Kidney tubule cell (primary cell): Measurements from ENCODE around the gene HIP1.
A peak's percentile ranks its signal among the peaks of the same experiment; 100 is the strongest.
"Not testable (repeated sequence)": the region's sequence is repeated elsewhere in the genome, so short reads cannot be mapped to it uniquely, and the experiment has no call there.

Experiments
- DNase-seq: peaks from one replicate; pipeline ENCODE4 v3.0.0-alpha.2; 2018; ENCODE audit warnings: low spot score

HIP1 gene

DNA sequence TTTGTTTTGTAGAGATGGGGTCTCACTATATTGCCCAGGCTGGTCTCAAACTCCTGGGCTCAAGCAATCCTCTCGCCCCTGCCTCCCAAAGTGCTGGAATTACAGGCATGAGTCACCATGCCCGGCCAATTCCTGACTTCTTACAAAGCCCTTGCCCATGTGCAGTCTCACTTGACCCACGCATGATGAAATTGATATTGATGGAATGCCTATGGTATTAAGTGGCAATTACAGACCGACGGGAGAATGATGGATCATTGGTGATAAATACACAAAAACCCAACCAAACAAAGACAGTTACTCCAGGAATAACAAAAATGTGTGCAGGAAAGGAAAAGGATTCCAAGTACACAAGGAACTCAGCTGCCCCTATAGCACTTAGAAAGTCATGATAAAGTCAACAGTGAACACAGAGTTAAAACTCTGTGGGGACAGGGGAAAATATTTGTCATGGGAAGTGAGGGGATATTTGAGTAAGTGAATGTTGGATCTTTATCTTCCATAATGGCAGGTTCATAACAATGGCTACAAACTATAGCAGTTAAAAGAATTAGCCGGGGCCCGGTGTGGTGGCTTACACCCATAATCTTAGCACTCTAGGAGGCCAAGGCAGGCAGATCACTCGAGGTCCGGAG lies 21.6 kb downstream of the HIP1 start:
- peak; percentile 78 for DNase-seq

GRCh38 chr7:75715864-75716263 lies 22.9 kb downstream of the HIP1 start:
- DNase-seq, result no peak

- no peak for DNase-seq
Observed at GRCh38 chr7:75712517-75713361, 26.0 kb downstream of the HIP1 start.

GRCh38 chr7:75711656-75712514 lies 26.9 kb downstream of the HIP1 start:
- no peak for DNase-seq

DNA sequence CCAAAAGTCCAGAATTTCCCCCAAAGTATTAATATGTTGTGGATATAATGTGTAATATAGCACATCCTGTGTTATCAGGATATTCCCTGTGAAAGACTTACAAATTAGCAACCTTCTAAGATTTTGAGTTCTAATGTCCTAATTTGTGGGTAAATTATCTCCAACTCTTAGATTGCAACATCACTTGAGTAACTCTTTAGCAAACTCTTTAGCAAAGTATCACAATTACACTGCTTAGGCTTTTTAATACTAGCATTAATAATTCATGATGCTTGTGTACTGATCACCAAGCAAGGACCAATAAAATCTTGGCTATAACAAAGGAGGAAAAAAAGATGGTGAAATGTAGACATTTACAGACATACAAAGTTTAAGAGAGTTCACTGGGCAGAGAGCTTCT lies 27.7 kb downstream of the HIP1 start:
- DNase-seq, result no peak

GRCh38 chr7:75704928-75705327 lies 33.8 kb downstream of the HIP1 start:
- DNase-seq, result no peak

GRCh38 chr7:75702515-75702914 lies 36.2 kb downstream of the HIP1 start:
- no peak for DNase-seq

DNA sequence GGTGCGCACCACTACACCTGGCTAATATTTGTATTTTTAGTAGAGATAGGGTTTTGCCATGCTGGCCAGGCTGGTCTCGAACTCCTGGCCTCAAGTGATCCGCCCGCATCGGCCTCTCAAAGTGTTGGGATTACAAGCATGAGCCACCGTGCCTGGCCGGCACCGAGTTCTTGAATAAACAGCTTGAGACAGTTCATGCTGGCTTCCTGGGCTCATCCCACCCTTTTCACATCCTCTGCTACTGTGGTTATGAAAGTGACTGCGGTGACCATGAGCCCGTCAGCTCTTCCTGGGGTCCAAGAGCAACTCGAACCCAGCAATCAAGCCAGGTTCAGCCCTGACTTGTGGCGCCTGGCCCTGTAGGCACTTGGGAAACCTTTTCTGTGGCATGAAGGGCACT lies 38.7 kb downstream of the HIP1 start:
- no peak for DNase-seq

GRCh38 chr7:75698358-75698757 lies 40.4 kb downstream of the HIP1 start:
- no peak for DNase-seq

DNA sequence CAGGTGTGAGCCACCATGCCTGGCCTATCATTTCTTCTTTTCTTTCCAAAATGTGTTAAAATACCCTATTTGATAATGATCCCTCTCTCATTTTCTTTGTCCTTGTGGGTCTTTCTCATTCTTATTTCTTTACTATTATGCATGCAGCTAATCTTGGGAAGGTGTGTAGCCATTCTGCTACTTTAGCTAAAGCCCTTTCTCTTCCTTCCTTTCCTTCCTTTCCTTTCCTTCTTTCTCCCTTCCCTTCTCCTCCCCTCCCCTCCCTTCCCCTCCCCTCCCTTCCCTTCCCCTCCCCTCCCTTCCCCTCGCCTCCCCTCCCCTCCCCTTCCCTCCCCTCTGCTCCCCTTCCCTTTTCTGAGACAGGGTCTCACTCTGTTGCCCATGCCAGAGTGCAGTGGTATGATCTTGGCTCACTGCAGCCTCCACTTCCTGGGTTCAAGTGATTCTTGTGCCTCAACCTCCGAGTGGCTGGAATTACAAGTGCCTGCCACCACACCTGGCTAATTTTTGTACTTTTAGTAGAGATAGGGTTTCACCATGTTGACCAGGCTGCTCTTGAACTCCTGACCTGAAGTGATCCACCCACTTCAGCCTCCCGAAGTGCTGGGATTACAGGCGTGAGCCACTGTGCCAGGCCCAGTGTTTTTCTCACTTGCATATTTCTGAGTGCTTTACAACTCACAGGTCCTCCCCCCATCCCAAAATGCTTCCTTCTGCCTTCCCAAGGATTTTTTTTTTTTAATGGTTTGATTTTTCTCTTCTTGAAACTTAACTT lies 42.3 kb downstream of the HIP1 start:
- no peak for DNase-seq

GRCh38 chr7:75694638-75695399 lies 43.9 kb downstream of the HIP1 start:
- no peak for DNase-seq

DNA sequence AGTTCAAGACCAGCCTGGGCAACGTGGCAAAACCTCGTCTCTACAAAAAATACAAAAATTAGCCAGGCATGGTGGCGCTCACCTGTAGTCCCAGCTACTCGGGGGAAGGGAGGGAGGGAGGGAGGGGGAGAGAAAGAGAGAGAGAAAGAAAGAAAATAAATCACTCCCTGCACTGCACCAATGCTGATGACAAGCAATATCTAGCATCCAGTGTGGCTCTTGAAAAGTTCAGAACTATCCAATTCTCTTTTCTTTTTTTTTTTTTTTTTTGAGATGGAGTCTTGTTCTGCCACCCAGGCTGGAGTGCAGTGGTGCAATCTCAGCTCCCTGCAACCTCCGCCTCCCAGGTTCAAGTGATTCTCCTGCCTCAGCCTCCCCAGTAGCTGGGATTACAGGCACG lies 45.1 kb downstream of the HIP1 start:
- DNase-seq, result not testable (repeated sequence)

DNA sequence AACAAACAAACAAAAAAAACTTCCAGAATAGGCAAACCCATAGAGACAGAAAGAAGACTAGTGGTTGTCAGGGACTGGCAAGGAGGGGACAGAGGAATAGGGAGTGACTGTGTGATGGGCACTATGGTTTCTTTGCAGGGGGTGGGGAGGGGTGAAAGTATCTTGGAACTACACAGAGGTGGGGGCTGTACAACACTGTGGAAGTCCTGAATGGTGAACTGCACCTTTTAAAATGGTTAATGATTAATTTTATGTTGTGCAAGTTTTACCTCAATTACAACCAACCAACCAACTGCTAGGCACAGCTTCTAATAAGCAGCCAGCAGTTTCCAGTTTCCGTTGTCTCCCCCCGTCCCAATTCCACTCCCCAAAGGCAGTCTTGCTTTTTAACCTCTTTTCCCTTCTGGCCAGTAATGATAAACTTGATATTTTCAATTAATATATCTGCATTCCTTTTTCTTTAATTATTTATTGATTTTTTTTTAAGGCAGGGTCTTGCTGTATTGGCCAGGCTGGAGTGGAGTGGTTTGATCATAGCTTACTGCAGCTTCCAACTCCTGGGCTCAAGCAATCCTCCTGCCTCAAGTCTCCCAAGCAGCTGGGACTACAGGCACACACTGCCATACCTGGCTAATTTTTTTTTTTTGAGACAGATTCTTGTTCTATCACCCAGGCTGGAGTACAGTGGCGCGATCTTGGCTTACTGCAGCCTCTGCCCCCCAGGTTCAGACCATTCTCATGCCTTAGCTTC lies 46.8 kb downstream of the HIP1 start:
- DNase-seq, result peak; percentile 16

DNA sequence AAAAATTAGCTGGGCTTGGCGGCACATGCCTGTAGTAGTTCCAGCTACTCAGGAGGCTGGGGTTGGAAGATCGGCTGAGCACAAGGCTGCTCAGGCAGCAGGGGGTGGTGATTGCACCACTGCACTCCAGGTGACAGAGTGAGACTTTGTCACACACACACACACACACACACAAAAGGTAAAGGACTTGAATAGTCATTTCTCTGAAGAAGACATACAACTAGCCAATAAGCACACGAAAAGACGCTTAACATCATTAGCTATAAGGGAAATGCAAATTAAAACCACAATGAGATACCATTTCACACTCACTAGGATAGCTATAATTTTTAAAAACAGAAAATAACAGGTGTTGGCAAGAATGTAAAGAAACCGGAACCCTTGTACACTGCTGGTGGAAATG lies 48.6 kb downstream of the HIP1 start:
- no peak for DNase-seq

DNA sequence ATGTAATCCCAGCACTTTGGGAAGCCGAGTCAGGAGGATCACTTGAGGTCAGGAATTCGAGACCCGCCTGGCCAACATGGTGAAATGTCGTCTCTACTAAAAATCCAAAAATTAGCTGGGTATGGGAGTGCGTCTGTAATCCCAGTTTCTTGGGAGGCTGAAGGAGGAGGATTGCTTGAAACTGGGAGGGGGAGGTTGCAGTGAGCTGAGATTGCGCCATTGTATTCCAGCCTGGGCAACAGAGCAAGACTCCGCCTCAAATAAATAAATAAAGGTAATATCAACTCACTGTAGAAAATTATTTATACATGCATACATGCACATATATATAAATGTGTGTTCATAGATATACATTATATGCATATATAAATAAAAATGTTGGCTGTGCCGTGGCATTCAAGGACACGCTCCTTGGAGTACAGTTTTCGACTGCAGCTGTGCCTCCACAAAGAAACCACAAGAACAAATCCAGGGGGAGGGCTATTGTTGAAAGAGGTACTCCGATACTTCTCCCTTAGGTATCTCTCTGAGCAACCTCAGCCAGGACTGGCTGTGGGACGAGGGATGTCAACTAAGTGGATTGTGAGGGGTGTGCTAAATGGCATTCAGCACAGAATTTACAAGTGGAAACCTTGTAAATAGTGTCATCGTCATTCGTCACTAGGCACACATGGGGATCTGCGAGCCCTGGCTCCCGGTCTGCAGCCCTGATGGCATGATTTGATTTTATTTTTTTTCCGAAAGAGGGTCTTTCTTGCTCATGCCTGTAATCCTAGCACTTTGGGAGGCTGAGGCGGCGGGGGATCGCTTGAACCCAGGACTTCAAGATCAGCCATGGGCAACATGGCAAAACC lies 49.3 kb downstream of the HIP1 start:
- DNase-seq, result no peak

- no peak for DNase-seq
Observed at GRCh38 chr7:75688200-75689136, 50.3 kb downstream of the HIP1 start.

DNA sequence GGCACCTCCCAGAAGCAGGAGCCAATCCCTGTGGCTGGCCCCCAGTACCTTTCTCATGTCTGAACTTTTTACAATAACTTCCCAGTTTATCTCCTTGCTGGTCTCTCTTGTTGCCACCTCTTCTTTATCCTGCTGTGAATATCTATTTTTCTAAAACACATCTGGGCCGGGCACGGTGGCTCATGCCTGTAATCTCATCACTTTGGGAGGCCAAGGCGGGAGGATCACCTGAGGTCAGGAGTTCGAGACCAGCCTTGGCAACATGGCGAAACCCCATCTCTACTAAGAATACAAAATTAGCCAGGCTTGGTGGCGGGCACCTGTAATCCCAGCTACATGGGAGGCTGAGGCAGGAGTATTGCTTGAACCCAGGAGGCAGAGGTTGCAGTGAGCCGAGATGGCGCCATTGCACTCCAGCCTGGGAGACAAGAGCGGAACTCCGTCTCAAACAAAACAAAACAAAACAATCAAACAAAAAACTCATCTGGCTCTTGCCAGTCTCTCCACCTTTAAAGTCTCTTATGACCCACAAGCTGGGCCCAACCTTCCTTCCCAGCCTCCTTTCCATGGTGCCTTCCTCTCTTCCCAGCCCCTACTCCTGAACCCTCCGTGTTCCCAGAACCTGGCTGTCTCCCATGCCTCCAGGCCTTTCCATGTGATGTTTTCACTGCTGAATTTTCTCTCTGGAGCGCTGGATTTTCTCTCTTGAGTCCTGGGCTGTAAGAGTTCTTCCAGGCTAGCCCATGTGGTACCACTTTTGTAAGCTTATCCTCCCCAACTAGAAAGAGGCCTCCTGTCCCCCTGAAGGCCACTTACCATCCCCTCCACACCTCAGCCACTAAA lies 51.3 kb downstream of the HIP1 start:
- DNase-seq, result no peak
